HL-60/S4 treated with retinoic acid at 250 ng/mL for 4 days and 3 days (cell line): Measurements from ENCODE around the gene UTP14A.
"Not testable (repeated sequence)": the region's sequence is repeated elsewhere in the genome, so short reads cannot be mapped to it uniquely, and the experiment has no call there.

Experiments used
- in situ Hi-C: fragments of 300-500 bp; cut with MboI; formaldehyde crosslinking; loops from 2 replicates; pipeline ENCODE4 v1.7.0; 2022; ENCODE audit warnings: low sequenced_read_pairs

Gene UTP14A

GRCh38 chrX:129905787-129906580 is at the start of gene UTP14A:
UTP14A (plus strand) TSS chrX:129906164; CDS start chrX:129906211, 47 bp downstream.
- in situ Hi-C loops: loop anchor here (25.0 kb wide), 1 partner anchor 294 kb away; no protein-coding TSS in a partner anchor

- in situ Hi-C loops: not testable (repeated sequence)
Measured at GRCh38 chrX:129859134-129859533, 46.8 kb upstream of the UTP14A start.

GRCh38 chrX:129866321-129866720 is 39.6 kb upstream of the UTP14A start:
- in situ Hi-C loops: not testable (repeated sequence)

- in situ Hi-C loops: no loop called here
Measured at GRCh38 chrX:129872524-129872923, 33.4 kb upstream of the UTP14A start.

- in situ Hi-C loops: no loop called here
Measured at GRCh38 chrX:129875669-129876068, 30.3 kb upstream of the UTP14A start.

GRCh38 chrX:129876771-129877305 is 29.1 kb upstream of the UTP14A start:
- in situ Hi-C loops: no loop called here

GRCh38 chrX:129877401-129877800 is 28.6 kb upstream of the UTP14A start:
- in situ Hi-C loops: no loop called here

- in situ Hi-C loops: loop anchor here (25.0 kb wide), 1 partner anchor 288 kb away; no protein-coding TSS in a partner anchor
Measured at GRCh38 chrX:129900054-129900453, 5.9 kb upstream of the UTP14A start.

GRCh38 chrX:129908636-129909035 is 2.7 kb downstream of the UTP14A start:
- in situ Hi-C loops: loop anchor here (25.0 kb wide), 1 partner anchor 296 kb away; no protein-coding TSS in a partner anchor

- in situ Hi-C loops: loop anchor here (10.0 kb wide), 1 partner anchor 129 kb away; no protein-coding TSS in a partner anchor
Measured at GRCh38 chrX:129925305-129926092, 19.5 kb downstream of the UTP14A start.

GRCh38 chrX:129930941-129931410 is 25.0 kb downstream of the UTP14A start:
- in situ Hi-C loops: no loop called here

- in situ Hi-C loops: no loop called here
Measured at GRCh38 chrX:129931411-129932015, 25.5 kb downstream of the UTP14A start.

GRCh38 chrX:129932016-129932820 is 26.3 kb downstream of the UTP14A start:
- in situ Hi-C loops: no loop called here

- in situ Hi-C loops: no loop called here
Measured at GRCh38 chrX:129932821-129933321, 26.9 kb downstream of the UTP14A start.

- in situ Hi-C loops: no loop called here
Measured at GRCh38 chrX:129933700-129934099, 27.7 kb downstream of the UTP14A start.

- in situ Hi-C loops: no loop called here
Measured at GRCh38 chrX:129934461-129934860, 28.5 kb downstream of the UTP14A start.

GRCh38 chrX:129934952-129935351 is 29.0 kb downstream of the UTP14A start:
- in situ Hi-C loops: no loop called here

- in situ Hi-C loops: no loop called here
Measured at GRCh38 chrX:129938081-129938480, 32.1 kb downstream of the UTP14A start.

GRCh38 chrX:129939986-129940385 is 34.0 kb downstream of the UTP14A start:
- in situ Hi-C loops: no loop called here

- in situ Hi-C loops: no loop called here
Measured at GRCh38 chrX:129940721-129941120, 34.8 kb downstream of the UTP14A start.
